Bladder microvascular endothelial cell (primary cell): Measurements from ENCODE around the gene KREMEN1. TPM values are rescaled to one million over a fixed set of nuclear protein-coding genes. Genes with fewer than 3 reads are reported as not detected.

Experiments used
- total RNA-seq: library from RNA; depleted of rRNA; stranded (reverse); fragments of >200 nt; gene quantifications from 2 replicates; pipeline ENCODE4 v1.2.3, GENCODE V29; 2014

KREMEN1 gene
- 0.16 and 0.38 TPM in 2 replicates for total RNA-seq

DNA sequence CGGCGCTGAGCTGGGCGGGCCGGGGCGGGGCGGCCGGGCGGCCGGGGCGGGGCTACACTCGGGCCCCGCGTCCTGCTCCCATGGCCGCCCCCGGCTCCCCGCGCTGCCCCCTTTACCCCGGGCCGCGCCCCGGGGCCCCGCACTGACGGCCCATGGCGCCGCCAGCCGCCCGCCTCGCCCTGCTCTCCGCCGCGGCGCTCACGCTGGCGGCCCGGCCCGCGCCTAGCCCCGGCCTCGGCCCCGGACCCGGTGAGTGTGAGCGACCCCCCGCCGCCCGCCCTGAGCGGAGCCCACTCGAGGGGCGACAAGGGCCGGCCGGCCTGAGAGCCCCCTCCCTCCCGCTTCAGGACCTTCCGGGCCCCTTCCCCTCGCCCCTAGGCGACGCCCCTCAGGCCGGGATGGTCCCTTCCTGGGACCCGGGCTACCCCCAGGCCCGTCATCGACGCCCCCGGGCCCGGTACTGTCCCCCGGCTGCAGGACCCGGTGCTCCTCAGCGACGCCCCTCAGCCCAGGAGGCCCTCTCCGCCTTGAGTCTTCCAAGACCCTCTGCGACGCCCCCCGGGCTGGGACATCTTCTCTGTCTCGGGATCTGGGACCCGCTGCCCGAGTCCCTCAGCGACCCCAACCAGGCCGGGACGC, at the start of gene KREMEN1:
TSS of gene KREMEN1 (plus strand) at position 57 of the 639 bp plus-strand sequence. CDS start at position 153, 96 bp downstream.

GRCh38 chr22:29061773-29062172, 11.1 kb upstream of the KREMEN1 start, which contains the start of gene C22orf31:
C22orf31 (minus strand) TSS chr22:29061831; CDS start chr22:29061792, 39 bp downstream.

DNA sequence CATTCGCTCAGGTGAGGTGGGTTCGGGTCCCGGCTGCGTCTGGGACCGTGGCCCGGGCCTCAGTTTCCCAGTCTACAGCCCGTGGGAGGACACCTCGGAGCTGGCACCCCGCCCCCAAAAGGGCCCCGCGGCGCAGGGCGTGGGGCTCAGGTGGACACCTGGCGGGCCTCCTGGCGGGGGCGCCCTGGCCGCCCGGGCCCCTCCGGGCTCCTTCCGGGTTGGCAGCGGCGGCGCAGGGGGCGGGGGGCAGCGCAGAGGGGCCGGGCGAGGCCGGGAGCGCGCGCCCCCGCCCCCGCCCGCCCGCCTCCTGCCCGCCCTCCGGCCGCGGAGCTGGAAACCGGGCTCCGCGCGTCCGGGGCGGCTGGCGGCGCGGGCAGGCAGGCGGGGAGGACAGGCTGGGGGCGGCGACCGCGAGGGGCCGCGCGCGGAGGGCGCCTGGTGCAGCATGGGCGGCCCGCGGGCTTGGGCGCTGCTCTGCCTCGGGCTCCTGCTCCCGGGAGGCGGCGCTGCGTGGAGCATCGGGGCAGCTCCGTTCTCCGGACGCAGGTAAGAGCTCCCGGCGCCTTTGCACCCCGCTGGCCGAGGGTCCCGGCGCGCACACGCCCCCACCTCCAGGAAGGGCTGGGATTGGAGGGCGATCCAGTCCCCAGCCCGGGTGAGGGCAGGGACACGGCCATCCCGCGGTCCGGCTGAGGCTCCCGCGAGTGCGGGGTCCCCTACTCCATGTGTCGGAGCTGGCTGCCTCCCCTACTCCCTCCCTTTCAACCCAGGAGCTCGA, 132.9 kb downstream of the KREMEN1 start, which contains the start of gene EMID1:
TSS of gene EMID1 (plus strand) at position 303 of the 778 bp plus-strand sequence. CDS start at position 446, 143 bp downstream.

Other genes with a start within 250 kb of the KREMEN1 start
- gene ZNRF3, start 189.5 kb upstream of the KREMEN1 start, total RNA-seq = 1.6 and 2.8 TPM in 2 replicates
- not detected in 2 replicates for gene C22orf31, start 11.2 kb upstream of the KREMEN1 start, total RNA-seq
- gene EMID1, start 132.9 kb downstream of the KREMEN1 start, total RNA-seq = under 0.01 and 3.5 TPM in 2 replicates
- gene RHBDD3, start 194.9 kb downstream of the KREMEN1 start, total RNA-seq = 12.1 and 20.0 TPM in 2 replicates
- gene EWSR1, start 195.2 kb downstream of the KREMEN1 start, total RNA-seq = 109 and 136 TPM in 2 replicates
- 14.9 and 26.6 TPM in 2 replicates for gene GAS2L1, start 233.6 kb downstream of the KREMEN1 start, total RNA-seq
- 0.16 and 0.25 TPM in 2 replicates for gene RASL10A, start 242.7 kb downstream of the KREMEN1 start, total RNA-seq